ENCODE data around the gene MC2R. TPM values are rescaled to one million over a fixed set of nuclear protein-coding genes. Genes with fewer than 3 reads are reported as not detected.

MC2R gene
- total RNA-seq, 1 experiment from 2014 or later = not detected

GRCh38 chr18:13910986-13911385, 4.3 kb downstream of the MC2R start:
- no peak overlapping the region for H2AFZ ChIP-seq (ENCODE audit: low read length)
- H3K36me3 ChIP-seq (ENCODE audit: insufficient read depth, low read length) = no peaks in the 10 kb centered on the region
- H3K9me2 ChIP-seq (replicated peaks; ENCODE audit: insufficient read depth, low read length) = no peaks in the 10 kb centered on the region
- no peak overlapping the region for H3K27ac ChIP-seq (ENCODE audit: low read length)
- no peak for DNase-seq
- H3K9me3 ChIP-seq (ENCODE audit: low read length) = no peaks in the 10 kb centered on the region
- H3K4me3 ChIP-seq (ENCODE audit: low read length) = no peak overlapping the region
- no peak overlapping the region for H3K4me2 ChIP-seq (ENCODE audit: low read depth, low read length, poor library complexity, severe bottlenecking)
- H3K27me3 ChIP-seq (ENCODE audit: low read length) = no peaks in the 10 kb centered on the region
- no peaks in the 10 kb centered on the region for H3K79me2 ChIP-seq (ENCODE audit: low read length)
- no peaks in the 10 kb centered on the region for H4K20me1 ChIP-seq (ENCODE audit: insufficient read depth, low read depth, low read length)
- H3K9ac ChIP-seq (ENCODE audit: low read length) = no peak overlapping the region
- H3K4me1 ChIP-seq (ENCODE audit: low read length) = no peaks in the 10 kb centered on the region

GRCh38 chr18:13910501-13910900, 4.8 kb downstream of the MC2R start:
- no peaks in the 10 kb centered on the region for H3K79me2 ChIP-seq (ENCODE audit: low read length)
- no peaks in the 10 kb centered on the region for H3K9me3 ChIP-seq (ENCODE audit: low read length)
- H4K20me1 ChIP-seq (ENCODE audit: insufficient read depth, low read depth, low read length) = no peaks in the 10 kb centered on the region
- H3K9me2 ChIP-seq (replicated peaks; ENCODE audit: insufficient read depth, low read length) = no peaks in the 10 kb centered on the region
- H3K4me2 ChIP-seq (ENCODE audit: low read depth, low read length, poor library complexity, severe bottlenecking) = no peak overlapping the region
- H3K4me1 ChIP-seq (ENCODE audit: low read length) = no peaks in the 10 kb centered on the region
- DNase-seq = no peak
- no peak overlapping the region for H3K9ac ChIP-seq (ENCODE audit: low read length)
- no peaks in the 10 kb centered on the region for H3K27me3 ChIP-seq (ENCODE audit: low read length)
- no peak overlapping the region for H3K4me3 ChIP-seq (ENCODE audit: low read length)
- no peaks in the 10 kb centered on the region for H3K36me3 ChIP-seq (ENCODE audit: insufficient read depth, low read length)
- no peak overlapping the region for H3K27ac ChIP-seq (ENCODE audit: low read length)
- no peak overlapping the region for H2AFZ ChIP-seq (ENCODE audit: low read length)

- H3K36me3 ChIP-seq (ENCODE audit: insufficient read depth, low read length) = no peaks in the 10 kb centered on the region
Observed at GRCh38 chr18:13909141-13909940, 6.0 kb downstream of the MC2R start.

GRCh38 chr18:13900633-13901032, 14.7 kb downstream of the MC2R start:
- no peaks in the 10 kb centered on the region for H3K79me2 ChIP-seq (ENCODE audit: low read length)
- H3K27me3 ChIP-seq (ENCODE audit: low read length) = no peaks in the 10 kb centered on the region
- H2AFZ ChIP-seq (ENCODE audit: low read length) = no peak overlapping the region
- no peak overlapping the region for H3K4me2 ChIP-seq (ENCODE audit: low read depth, low read length, poor library complexity, severe bottlenecking)
- no peaks in the 10 kb centered on the region for H4K20me1 ChIP-seq (ENCODE audit: insufficient read depth, low read depth, low read length)
- no peaks in the 10 kb centered on the region for H3K36me3 ChIP-seq (ENCODE audit: insufficient read depth, low read length)
- no peak overlapping the region for H3K4me3 ChIP-seq (ENCODE audit: low read length)
- H3K4me1 ChIP-seq (ENCODE audit: low read length) = no peaks in the 10 kb centered on the region
- no peaks in the 10 kb centered on the region for H3K9me3 ChIP-seq (ENCODE audit: low read length)
- H3K9ac ChIP-seq (ENCODE audit: low read length) = no peak overlapping the region
- DNase-seq = no peak
- no peaks in the 10 kb centered on the region for H3K9me2 ChIP-seq (replicated peaks; ENCODE audit: insufficient read depth, low read length)
- H3K27ac ChIP-seq (ENCODE audit: low read length) = no peak overlapping the region

More at GRCh38 chr18:13909141-13909940, 6.0 kb downstream of the MC2R start:
- Histone ChIP-seq H3K27ac (ENCODE audit: low read length) (no peak overlapping the region), H4K20me1 (ENCODE audit: insufficient read depth, low read depth, low read length) (no peaks in the 10 kb centered on the region), H3K9me2 (replicated peaks; ENCODE audit: insufficient read depth, low read length) (no peaks in the 10 kb centered on the region), H3K4me3 (ENCODE audit: low read length) (no peak overlapping the region), H3K27me3 (ENCODE audit: low read length) (no peaks in the 10 kb centered on the region), H2AFZ (ENCODE audit: low read length) (no peak overlapping the region), H3K4me1 (ENCODE audit: low read length) (no peaks in the 10 kb centered on the region), H3K9ac (ENCODE audit: low read length) (no peak overlapping the region), H3K9me3 (ENCODE audit: low read length) (no peaks in the 10 kb centered on the region), H3K79me2 (ENCODE audit: low read length) (no peaks in the 10 kb centered on the region), H3K4me2 (ENCODE audit: low read depth, low read length, poor library complexity, severe bottlenecking) (no peak overlapping the region)
- no peak for DNase-seq

GRCh38 chr18:13895505-13896033, 19.8 kb downstream of the MC2R start:
- no peak overlapping the region for H3K27ac ChIP-seq (ENCODE audit: low read length)
- H3K4me2 ChIP-seq (ENCODE audit: low read depth, low read length, poor library complexity, severe bottlenecking) = no peak overlapping the region
- no peaks in the 10 kb centered on the region for H3K36me3 ChIP-seq (ENCODE audit: insufficient read depth, low read length)
- no peak for DNase-seq
- no peaks in the 10 kb centered on the region for H3K9me2 ChIP-seq (replicated peaks; ENCODE audit: insufficient read depth, low read length)
- no peaks in the 10 kb centered on the region for H3K27me3 ChIP-seq (ENCODE audit: low read length)
- H2AFZ ChIP-seq (ENCODE audit: low read length) = no peak overlapping the region
- no peaks in the 10 kb centered on the region for H3K79me2 ChIP-seq (ENCODE audit: low read length)
- no peaks in the 10 kb centered on the region for H4K20me1 ChIP-seq (ENCODE audit: insufficient read depth, low read depth, low read length)
- peaks cover 23% of the 10 kb centered on the region for H3K4me1 ChIP-seq (ENCODE audit: low read length)
- H3K4me3 ChIP-seq (ENCODE audit: low read length) = no peak overlapping the region
- H3K9ac ChIP-seq (ENCODE audit: low read length) = no peak overlapping the region
- no peaks in the 10 kb centered on the region for H3K9me3 ChIP-seq (ENCODE audit: low read length)

GRCh38 chr18:13894531-13894930, 20.8 kb downstream of the MC2R start:
- no peak overlapping the region for H3K9ac ChIP-seq (ENCODE audit: low read length)
- H3K4me1 ChIP-seq (ENCODE audit: low read length) = peaks cover 23% of the 10 kb centered on the region
- H3K36me3 ChIP-seq (ENCODE audit: insufficient read depth, low read length) = no peaks in the 10 kb centered on the region
- no peaks in the 10 kb centered on the region for H3K9me3 ChIP-seq (ENCODE audit: low read length)
- no peaks in the 10 kb centered on the region for H3K79me2 ChIP-seq (ENCODE audit: low read length)
- H4K20me1 ChIP-seq (ENCODE audit: insufficient read depth, low read depth, low read length) = no peaks in the 10 kb centered on the region
- no peak overlapping the region for H3K27ac ChIP-seq (ENCODE audit: low read length)
- no peaks in the 10 kb centered on the region for H3K27me3 ChIP-seq (ENCODE audit: low read length)
- H3K4me3 ChIP-seq (ENCODE audit: low read length) = no peak overlapping the region
- DNase-seq = no peak
- no peaks in the 10 kb centered on the region for H3K9me2 ChIP-seq (replicated peaks; ENCODE audit: insufficient read depth, low read length)
- H3K4me2 ChIP-seq (ENCODE audit: low read depth, low read length, poor library complexity, severe bottlenecking) = no peak overlapping the region
- no peak overlapping the region for H2AFZ ChIP-seq (ENCODE audit: low read length)

GRCh38 chr18:13893418-13893760, 21.9 kb downstream of the MC2R start:
- Histone ChIP-seq H3K9ac (ENCODE audit: low read length) (peak overlapping the region; percentile 32; the same call in 1 of the 2 replicates), H3K79me2 (ENCODE audit: low read length) (no peaks in the 10 kb centered on the region), H4K20me1 (ENCODE audit: insufficient read depth, low read depth, low read length) (no peaks in the 10 kb centered on the region), H3K36me3 (ENCODE audit: insufficient read depth, low read length) (no peaks in the 10 kb centered on the region), H3K27me3 (ENCODE audit: low read length) (no peaks in the 10 kb centered on the region), H3K9me2 (replicated peaks; ENCODE audit: insufficient read depth, low read length) (no peaks in the 10 kb centered on the region), H3K4me2 (ENCODE audit: low read depth, low read length, poor library complexity, severe bottlenecking) (peak overlapping the region; percentile 48), H3K4me1 (ENCODE audit: low read length) (peaks cover 23% of the 10 kb centered on the region), H3K9me3 (ENCODE audit: low read length) (no peaks in the 10 kb centered on the region), H3K4me3 (ENCODE audit: low read length) (no peak overlapping the region), H2AFZ (ENCODE audit: low read length) (no peak overlapping the region), H3K27ac (ENCODE audit: low read length) (peak overlapping the region; percentile 66)
- DNase-seq = peak; percentile 76

- Histone ChIP-seq H3K27me3 (ENCODE audit: low read length) (no peaks in the 10 kb centered on the region), H4K20me1 (ENCODE audit: insufficient read depth, low read depth, low read length) (no peaks in the 10 kb centered on the region), H3K4me1 (ENCODE audit: low read length) (peaks cover 23% of the 10 kb centered on the region), H3K79me2 (ENCODE audit: low read length) (no peaks in the 10 kb centered on the region), H3K4me2 (ENCODE audit: low read depth, low read length, poor library complexity, severe bottlenecking) (peak overlapping the region; percentile 48), H3K27ac (ENCODE audit: low read length) (peak overlapping the region; percentile 66; the same call in 1 of the 2 replicates), H3K36me3 (ENCODE audit: insufficient read depth, low read length) (no peaks in the 10 kb centered on the region), H2AFZ (ENCODE audit: low read length) (no peak overlapping the region), H3K9ac (ENCODE audit: low read length) (no peak overlapping the region), H3K9me2 (replicated peaks; ENCODE audit: insufficient read depth, low read length) (no peaks in the 10 kb centered on the region), H3K9me3 (ENCODE audit: low read length) (no peaks in the 10 kb centered on the region), H3K4me3 (ENCODE audit: low read length) (no peak overlapping the region)
- no peak for DNase-seq
Observed at GRCh38 chr18:13892098-13892497, 23.2 kb downstream of the MC2R start.

All from Karpas-422 (cell line).